GM19240 (cell line): ENCODE results near the gene ACACB.

Experiments
- DNase-seq: peaks from one replicate; pipeline ENCODE4 v3.0.0; 2011; ENCODE audit warnings: low spot score; ENCODE audit not compliant: insufficient read length

The ACACB gene

DNA sequence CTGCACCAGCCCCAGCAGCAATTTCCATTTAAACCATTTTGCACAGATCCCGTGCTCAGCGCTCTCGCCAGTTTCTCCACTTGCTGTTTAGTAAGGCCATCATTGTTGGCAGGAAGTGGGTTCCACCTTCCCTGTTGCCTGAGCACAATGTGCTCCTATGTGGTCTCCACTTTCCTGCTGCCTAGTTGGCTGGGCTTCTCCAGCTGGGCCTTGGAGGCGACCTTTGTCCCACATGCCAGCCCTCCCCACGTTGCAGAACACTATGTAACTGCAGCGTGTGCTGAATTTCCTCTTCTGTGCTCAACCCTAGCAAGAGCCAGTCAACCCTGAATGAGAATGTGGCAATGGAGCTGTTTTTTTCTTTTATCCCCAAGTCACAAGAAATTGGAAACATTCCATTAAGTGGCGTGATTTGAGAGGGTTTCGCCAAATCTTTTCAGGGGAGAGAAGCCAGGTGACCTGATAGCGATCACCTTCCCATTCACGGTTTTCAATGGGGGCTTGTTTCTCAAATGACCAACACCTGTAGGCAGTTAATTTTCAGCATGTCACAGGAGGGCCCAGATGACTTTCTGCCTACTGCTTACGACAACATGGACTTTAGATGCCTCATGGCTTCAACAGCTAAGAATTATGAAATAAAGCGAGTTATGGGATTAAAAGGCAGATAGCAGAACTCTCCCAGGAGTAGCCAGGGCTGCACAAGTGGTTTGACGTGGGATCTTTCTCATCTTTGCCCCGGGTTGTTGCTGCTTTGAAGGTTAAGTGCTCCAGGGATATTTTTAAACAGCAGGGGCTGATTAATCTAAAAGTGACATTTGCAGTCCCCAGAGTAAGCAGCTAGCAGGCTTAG, at the start of gene ACACB:
Gene ACACB (plus strand): TSS at position 830 of the 853 bp plus-strand sequence. CDS start 22,819 bp downstream, outside the sequence.
- no peak for DNase-seq

DNA sequence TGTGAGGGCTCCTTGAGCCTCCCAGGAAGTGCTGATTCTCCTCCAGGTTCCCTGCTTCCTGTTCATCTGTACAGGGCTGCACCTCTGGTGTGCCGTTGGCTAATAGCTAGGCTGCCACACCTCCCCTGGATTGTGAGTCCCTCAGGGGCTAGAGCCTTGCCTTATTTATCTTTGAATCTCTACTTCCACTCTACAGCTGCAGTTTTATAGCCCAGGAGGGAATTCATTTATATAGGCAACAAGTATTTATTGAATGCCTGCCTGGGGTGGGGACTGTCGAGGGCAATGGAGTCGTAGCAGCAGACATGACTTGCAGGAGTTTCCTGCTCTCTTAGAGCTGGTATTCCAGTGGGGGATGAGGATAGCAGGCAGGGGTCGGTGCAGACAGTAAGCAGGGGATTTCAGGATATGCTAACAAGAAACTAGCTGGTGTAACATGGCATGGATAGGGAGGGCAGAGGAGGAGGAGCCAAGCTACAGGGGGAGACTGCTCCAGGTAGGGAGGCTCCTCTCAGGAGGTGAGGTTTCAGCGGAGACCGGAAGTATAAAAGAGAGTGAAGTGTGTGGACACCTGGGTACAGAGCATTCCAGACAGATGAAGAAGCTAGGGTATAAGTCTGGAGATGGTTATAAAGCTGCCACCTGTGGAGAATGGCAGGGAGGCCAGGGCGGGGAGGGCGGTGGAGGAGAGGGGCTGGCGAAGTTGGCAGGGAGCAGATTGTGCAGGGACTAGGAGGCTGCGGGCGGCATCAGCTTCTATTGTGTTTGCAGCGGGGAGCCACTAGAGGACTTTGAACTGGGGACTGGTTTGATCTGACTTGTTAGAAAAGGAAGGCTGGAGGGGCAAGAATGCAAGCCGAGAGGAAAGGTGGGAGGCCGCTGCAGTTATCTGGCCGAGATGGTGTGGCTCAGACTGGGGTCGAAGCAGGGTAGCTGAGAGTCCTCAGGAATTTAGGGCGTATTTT, 46.8 kb upstream of the ACACB start:
- no peak for DNase-seq

DNA sequence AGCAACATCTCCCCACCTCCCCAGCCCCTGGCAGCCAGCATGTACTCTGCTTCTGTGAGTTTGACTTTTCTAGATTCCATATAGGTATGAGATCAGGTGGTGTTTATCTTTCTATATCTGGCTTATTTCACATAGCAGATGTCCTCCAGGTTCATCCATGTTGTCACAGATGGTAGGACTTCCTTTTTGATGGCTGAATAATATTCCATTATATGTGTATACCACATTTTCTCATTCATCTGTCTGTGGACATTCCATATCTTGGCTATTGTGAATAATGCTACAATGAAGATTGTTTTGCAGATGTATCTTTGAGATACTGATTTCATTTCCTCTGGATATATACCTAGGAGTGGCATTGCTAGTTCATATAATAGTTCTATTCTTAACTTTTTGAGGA, 41.5 kb upstream of the ACACB start:
- no peak for DNase-seq

DNA sequence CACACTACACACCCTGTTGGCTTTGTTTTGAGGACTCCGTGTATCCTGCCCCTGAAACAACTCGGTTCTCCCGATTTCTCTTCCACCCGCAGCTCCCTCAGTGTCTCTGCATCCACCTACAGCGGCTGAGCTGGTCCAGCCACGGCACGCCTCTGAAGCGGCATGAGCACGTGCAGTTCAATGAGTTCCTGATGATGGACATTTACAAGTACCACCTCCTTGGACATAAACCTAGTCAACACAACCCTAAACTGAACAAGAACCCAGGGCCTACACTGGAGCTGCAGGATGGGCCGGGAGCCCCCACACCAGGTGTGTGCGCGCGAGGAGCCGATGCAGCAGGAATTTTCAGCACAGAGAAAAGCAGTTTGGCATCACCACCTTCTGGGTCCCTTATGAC, 33.6 kb upstream of the ACACB start:
- DNase-seq = no peak

DNA sequence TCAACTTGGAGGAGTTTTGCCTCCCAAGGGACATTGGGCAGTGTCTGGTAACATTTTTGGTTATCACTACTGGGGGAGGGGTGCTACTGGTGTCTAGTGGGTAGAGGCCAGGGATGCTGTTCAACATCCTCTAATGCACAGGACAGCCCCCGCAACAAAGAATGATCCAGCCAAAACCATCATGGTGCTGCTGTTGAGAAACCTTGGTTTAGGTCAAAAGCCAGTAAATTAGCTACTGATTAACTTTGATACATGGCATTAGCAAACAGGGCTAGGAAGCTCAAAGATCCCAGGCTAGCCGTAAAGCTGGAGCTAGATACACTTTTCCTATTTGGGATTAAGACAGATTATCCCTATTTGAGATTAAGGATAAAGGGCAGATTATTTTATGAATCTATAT, 32.0 kb upstream of the ACACB start:
- no peak for DNase-seq

DNA sequence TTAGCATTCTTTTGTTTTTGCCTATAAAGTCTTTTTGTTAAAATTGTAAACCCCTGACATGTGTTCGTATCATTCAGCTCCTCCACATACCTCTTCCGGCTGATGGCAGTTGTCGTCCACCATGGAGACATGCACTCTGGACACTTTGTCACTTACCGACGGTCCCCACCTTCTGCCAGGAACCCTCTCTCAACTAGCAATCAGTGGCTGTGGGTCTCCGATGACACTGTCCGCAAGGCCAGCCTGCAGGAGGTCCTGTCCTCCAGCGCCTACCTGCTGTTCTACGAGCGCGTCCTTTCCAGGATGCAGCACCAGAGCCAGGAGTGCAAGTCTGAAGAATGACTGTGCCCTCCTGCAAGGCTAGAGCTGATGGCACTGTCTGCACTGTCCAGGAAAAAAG, 30.8 kb upstream of the ACACB start:
- no peak for DNase-seq

DNA sequence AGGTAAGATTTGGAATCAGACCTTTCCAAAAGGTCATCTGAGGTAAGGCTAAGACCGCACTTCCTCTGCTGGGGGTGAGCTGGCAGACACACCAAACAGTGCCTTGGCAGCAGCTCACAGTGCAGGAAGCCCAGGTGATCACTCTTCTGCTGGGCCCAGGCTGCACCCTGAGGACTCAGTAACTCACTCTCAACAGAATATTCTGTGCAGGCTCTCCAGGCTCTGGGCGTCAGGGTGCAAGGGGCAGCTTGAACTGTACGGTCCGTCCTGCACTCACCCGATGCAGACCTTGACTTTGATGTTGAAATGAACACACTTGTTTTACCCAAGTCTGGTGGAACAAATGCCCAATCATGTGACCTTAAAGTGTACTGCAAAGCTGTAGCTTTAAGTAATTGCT, 29.1 kb upstream of the ACACB start:
- no peak for DNase-seq

DNA sequence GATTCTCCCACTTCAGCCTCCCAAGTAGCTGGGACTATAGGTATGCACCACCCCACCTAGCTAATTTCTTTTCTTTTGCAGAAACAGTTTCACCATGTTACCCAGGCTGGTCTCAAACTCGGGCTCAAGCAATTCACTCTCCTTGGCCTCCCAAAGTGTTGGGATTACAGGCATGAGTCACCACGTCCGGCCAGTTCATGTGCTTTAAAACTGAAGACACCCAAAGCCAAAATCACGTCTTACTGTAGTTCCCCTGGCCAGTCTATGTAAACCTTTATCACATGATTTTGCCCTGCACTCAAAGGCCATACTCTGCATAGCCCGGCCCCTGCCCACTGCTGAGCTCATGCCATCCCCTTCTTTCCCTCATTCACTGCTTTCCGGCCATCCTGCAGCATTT, 27.6 kb upstream of the ACACB start:
- no peak for DNase-seq

DNA sequence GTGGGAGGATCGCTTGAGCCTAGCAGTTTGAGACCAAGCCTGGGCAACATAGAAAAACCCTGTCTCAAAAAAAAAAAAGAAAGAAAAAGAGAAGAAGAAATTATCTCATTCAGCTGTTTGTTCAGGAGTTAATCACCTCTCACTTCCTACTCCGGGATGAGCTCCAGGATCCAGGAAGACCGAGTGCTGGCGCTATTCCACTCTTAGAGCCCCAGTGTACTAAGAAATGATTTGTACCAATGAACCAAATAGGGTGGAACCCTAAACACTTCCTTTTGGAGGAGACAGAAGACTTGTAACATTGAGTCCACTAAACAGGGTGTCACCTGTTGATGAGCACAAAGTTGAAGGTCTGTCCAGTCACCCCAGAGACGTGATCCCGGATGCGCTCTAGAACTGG, 26.7 kb upstream of the ACACB start:
- no peak for DNase-seq

DNA sequence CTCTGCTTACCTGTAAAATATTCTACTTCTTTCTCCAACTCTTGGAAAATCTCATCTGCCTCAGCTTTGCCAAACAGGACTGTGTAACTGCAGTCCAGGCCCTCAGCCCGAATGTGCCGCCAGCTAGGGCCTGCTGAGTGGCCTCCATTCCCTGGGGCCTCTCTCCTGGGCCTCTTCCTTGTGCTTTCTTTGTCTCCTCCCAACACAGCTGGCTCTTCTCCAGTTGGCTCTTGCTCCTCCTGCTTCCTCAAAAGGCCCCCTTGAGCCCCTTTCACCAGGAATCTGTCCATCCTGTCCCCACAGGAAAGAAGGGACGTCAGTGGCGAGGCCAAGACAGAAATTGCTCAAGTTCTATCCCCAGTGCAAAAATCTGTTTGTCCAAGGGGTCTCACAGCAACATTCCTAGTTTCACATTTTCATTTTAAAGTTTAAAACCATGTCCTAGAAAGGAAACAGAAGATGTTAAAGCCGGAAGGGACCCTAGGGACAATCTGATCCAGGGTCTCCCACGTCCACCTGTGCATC, 23.8 kb upstream of the ACACB start:
- DNase-seq = no peak

DNA sequence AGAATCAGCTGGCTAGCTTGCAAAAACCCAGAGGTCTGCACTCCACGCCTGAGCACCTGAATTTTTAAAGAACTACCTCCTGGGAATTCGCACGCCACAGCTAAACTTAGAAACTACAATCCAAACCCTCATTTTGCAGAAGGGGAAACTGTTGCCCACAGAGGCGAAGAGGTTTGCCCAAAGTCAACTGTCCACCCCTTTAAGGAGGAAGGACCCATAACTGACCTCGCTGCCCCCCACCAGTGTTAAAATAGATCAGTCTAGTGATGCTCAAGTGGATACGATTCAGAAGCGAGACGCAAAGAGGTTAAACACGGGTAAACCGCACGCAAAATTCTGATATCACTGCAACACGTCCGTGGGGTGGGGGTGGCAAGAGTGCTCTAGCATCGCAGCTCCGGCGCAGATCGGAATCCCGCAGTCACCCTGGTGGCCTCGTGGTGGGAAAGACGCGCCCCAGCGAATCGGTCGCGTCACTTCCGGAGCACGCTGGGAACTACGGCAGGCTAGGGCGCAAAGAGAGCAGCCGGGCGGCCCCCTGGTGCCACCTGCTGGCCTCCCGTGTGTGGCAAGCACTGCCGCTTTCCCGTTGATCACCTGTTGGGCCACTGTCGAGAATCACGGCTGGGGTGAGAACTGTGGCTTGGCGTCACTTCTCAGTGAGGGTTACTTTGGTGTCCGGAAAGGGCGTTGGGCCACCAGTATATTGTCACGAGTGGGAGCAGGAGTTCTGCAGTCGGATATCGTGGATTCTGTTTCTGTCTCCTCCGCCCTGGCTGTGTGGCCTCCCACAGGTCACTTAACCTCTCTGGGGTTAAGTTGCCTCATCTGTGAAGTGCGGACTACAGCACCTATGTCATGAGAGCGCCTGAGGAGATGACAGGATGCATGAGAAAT, 23.1 kb upstream of the ACACB start, which contains the start of gene ALKBH2:
Gene ALKBH2 (minus strand): TSS at position 451 of the 897 bp plus-strand sequence. CDS start 686 bp downstream, outside the sequence.
- DNase-seq = peak; percentile 88

DNA sequence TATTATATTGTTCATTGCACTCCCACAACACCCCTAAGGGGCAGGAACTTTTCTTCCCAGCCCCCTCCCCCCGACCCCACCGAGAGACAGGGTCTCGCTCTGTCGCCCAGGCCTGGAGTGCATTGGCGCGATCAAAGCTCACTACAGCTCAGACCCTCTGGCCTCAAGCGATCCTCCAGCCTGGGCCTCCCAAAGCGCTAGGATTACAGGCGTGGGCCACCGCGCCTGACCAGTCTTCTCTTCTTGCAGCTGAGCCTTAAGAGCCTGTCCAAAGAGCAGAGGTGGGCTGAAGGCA, 19.3 kb upstream of the ACACB start:
- DNase-seq = no peak

DNA sequence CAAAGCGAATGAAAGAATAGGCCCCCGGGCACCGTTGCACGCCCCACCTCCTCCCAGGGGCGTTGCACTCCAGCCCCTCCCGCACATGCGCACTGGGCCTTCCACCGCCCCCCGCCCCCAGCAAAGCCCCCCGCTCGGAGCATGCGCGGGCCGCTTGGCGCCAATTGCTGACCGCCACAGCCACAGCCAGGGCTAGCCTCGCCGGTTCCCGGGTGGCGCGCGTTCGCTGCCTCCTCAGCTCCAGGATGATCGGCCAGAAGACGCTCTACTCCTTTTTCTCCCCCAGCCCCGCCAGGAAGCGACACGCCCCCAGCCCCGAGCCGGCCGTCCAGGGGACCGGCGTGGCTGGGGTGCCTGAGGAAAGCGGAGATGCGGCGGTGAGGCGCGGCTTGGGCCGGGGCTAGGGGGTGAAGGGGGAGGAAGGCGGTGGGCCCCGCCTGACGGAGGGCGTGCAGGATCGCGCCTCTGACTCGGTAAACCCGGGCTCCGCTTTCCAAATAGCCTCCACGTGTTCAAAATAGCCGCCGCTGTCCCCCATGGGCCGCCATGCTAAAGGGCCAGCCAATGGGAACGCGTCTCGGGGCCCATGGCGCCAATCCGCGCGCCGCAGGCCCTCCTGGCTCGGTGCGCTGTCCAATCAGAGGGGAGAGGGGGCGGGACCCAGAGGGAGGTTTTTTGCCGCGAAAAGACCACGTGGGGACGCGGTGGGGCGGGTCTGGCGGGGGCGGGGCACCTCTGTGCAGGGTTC, 18.8 kb upstream of the ACACB start, which contains the start of gene UNG:
Gene UNG (plus strand): TSS at position 163 of the 748 bp plus-strand sequence. CDS start 83 bp downstream, at position 246.
- DNase-seq = peak; percentile 94

DNA sequence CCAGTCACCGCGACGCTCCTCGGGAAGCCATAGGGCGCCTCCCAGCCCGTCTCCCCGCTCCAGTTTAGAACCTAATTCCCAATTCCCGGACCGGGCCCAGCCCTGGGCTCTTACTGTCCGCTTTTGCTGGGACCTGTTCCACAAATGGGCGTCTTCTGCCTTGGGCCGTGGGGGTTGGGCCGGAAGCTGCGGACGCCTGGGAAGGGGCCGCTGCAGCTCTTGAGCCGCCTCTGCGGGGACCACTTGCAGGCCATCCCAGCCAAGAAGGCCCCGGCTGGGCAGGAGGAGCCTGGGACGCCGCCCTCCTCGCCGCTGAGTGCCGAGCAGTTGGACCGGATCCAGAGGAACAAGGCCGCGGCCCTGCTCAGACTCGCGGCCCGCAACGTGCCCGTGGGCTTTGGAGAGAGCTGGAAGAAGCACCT, 18.2 kb upstream of the ACACB start:
- DNase-seq = no peak

DNA sequence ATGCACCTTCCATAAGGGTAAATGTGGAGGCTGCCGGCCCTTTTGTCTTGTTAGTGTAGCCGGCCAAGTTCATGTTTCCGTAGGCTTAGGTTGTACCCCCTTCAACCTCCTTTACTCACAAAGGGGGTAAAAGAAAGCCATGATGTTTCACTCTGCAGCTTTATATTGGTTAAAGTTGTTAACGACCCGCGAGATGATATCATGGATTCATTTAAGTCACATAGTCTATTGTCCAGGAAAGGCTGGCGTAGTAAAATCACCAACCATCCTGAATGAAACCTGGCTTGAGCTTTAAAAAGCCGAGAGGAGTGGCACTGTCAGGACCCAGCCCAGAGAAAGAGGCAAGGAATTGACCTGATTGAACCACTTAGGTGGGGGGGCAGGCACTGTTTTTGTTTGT, 17.7 kb upstream of the ACACB start:
- no peak for DNase-seq

DNA sequence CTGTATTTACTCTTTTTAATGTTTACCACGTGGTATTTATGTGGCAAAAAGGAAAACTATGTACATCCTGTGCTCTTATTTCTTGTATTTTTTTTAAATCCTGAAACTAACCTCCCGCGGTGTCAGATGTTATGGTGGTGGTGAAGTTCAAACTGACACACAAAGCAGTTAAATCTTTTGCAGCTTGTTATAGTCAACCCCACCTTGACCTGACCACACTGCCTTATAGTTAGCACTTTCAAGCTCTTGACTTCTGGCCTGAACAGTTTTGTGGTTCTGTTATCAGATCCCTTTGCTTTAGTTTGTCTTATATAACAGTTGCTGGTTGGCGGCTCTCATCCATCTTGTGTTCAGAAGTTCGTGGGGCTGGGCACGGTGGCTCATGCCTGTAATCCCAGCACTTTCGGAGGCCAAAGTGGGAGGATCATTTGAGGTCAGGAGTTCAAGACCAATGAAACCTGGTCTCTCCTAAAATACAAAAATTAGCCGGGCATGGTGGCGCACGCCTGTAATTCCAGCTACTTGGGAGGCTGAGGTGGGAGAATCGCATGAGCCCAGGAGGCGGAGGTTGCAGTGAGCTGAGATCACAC, 16.9 kb upstream of the ACACB start:
- no peak for DNase-seq

DNA sequence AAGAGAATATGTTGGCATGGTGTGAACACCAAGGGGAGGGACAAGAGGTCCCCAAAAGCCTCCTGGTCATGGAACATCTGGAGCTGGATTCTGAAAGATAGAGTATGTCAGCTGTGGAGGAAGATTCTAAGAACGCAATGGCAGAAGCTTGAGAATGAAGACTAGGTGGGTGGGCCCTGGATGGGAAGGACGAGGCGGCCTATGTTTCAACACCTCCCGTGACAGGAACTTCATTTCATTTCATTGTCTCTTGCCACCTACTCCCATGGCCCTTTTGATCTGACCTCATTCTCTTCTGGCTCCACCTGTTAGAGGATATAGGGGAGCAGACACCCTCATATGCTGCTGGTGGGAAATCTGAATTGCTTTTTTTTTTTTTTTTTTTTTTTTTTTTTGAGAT, 15.6 kb upstream of the ACACB start:
- no peak for DNase-seq

DNA sequence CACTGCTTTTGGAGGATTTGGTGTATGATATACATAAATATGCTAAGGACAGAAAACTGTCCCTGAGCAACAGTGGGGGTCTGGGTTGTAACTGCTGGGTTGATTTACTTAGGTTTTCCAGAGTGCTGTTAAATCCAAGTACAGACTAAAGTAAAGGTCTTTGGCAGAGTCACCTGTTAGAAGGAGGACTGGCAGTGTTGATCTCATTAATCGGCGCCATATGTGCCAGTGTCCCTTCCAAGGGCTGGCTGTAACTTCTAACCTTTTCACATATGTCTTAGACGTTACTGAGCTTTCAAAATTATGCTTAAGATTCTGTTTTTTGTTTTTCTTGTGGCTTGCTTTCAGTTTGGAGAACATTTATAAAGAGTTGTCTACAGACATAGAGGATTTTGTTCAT, 13.9 kb upstream of the ACACB start:
- DNase-seq = no peak

DNA sequence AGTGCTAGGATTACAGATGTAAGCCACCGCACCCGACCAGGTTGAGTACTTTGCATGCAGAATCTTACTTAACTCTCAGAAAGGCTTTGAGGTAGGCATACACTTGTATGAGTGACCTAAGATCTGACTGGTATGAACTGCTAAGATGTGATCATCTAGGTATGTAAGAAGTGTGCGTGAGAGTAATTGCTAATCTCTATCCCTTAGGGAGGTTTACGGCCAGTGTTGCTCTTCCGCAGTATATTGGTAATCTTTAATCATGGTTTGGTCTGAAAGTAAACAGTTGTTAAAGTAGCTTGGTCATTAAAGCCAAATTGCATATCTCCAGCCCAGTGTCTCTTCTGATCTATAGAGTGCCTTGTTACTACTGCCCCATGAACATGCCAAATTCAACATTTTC, 11.2 kb upstream of the ACACB start:
- DNase-seq = no peak
